B cell (primary cell): ENCODE measurements around the gene CER1. TPM values are rescaled to one million over a fixed set of nuclear protein-coding genes. Genes with fewer than 3 reads are reported as not detected.

ENCODE experiments used
- ATAC-seq: fragments of 200-7000 bp; cut with Tn5 transposase; one replicate; pipeline ENCODE4 v1.10.0; 2021; ENCODE audit warnings: low read depth, mild to moderate bottlenecking, moderate number of reproducible peaks, moderate library complexity
- CTCF ChIA-PET: fragments of 350-600 bp; sonication (Branson Sonifier 250); formaldehyde crosslinking; loops from one replicate; lab custom pipeline; 2021; ENCODE audit warnings: antibody characterized with exemption, inconsistent platforms; lab: Charles Lee
- POLR2A ChIA-PET: fragments of 350-600 bp; sonication (Branson Sonifier 250); formaldehyde crosslinking; loops from one replicate; lab custom pipeline; 2021; ENCODE audit warnings: antibody characterized with exemption; lab: Charles Lee
- DNase-seq: peaks from one replicate; pipeline ENCODE4 v3.0.0; 2013
- H2AFZ ChIP-seq: 2 replicates; pipeline ENCODE4 v1.6.1; 2012; ENCODE audit warnings: mild to moderate bottlenecking, low read depth, low read length; ENCODE audit not compliant: insufficient read depth, poor library complexity, severe bottlenecking
- H3K27ac ChIP-seq, 2 donors: 1 replicate in 1 of 2; 2 replicates in 1 of 2; pipeline ENCODE4 v1.5.1; 2012 to 2013; ENCODE audit warnings: low read length in 2 of 2, mild to moderate bottlenecking in 2 of 2, moderate library complexity in 1 of 2
- H3K27me3 ChIP-seq, 4 experiments: fragments of 200-600 bp in 1 of 4; sonication (generic) in 1 of 4; replicated peaks in 1 of 4; 1 replicate in 2 of 4; 2 replicates in 2 of 4; pipeline versions ENCODE4 v1.6.1 to v1.7.0; 2013 to 2016; ENCODE audit warnings: low read length in 3 of 4, mild to moderate bottlenecking in 2 of 4, mixed read lengths in 1 of 4, moderate library complexity in 1 of 4; ENCODE audit not compliant: insufficient read depth in 4 of 4, control insufficient read depth in 3 of 4; ENCODE audit errors: control extremely low read depth in 1 of 4
- H3K36me3 ChIP-seq, 2 experiments: replicated peaks in 1 of 2; 1 replicate in 1 of 2; 2 replicates in 1 of 2; pipeline versions ENCODE4 v1.6.1 to v1.7.1; 2013; ENCODE audit warnings: low read length in 1 of 2; ENCODE audit not compliant: insufficient read depth in 2 of 2, control insufficient read depth in 1 of 2; ENCODE audit errors: control extremely low read depth in 1 of 2, extremely low read depth in 1 of 2
- H3K4me1 ChIP-seq, 2 donors: fragments of 200-600 bp in 1 of 2; sonication (generic) in 1 of 2; 1 replicate in 1 of 2; 2 replicates in 1 of 2; pipeline versions ENCODE4 v1.5.1 to v1.6.1; 2013 to 2017; ENCODE audit warnings: low read length in 2 of 2; ENCODE audit not compliant: control insufficient read depth in 2 of 2, insufficient read depth in 2 of 2
- H3K4me2 ChIP-seq: replicated peaks from 2 replicates; pipeline ENCODE3; 2012; ENCODE audit warnings: mild to moderate bottlenecking, low read depth, low read length; ENCODE audit not compliant: poor library complexity, severe bottlenecking
- H3K4me3 ChIP-seq, 5 experiments: fragments of 200-600 bp in 1 of 5; sonication (generic) in 1 of 5; 1 replicate in 3 of 5; 2 replicates in 2 of 5; pipeline versions ENCODE4 v1.5.1 to v1.7.0; 2011 to 2016; ENCODE audit warnings: low read length in 4 of 5, mild to moderate bottlenecking in 4 of 5, low read depth in 2 of 5, control low read depth in 1 of 5, moderate library complexity in 1 of 5; ENCODE audit not compliant: insufficient read depth in 1 of 5; ENCODE audit errors: control extremely low read depth in 1 of 5, extremely low read depth in 1 of 5
- H3K79me2 ChIP-seq: fragments of 200-600 bp; sonication (generic); one replicate; pipeline ENCODE4 v1.6.0; 2016; ENCODE audit warnings: low read length; ENCODE audit not compliant: control insufficient read depth, insufficient read depth
- H3K9ac ChIP-seq: fragments of 200-600 bp; sonication (generic); 2 replicates; pipeline ENCODE4 v1.6.1; 2017; ENCODE audit warnings: mild to moderate bottlenecking, low read length, moderate library complexity
- H3K9me3 ChIP-seq, 3 donors: one replicate each; pipeline versions ENCODE4 v1.6.1 to v1.7.1; 2013; ENCODE audit warnings: low read length in 2 of 3; ENCODE audit not compliant: control insufficient read depth in 2 of 3, insufficient read depth in 1 of 3; ENCODE audit errors: control extremely low read depth in 1 of 3
- H4K20me1 ChIP-seq: 2 replicates; pipeline ENCODE4 v1.6.0; 2012; ENCODE audit warnings: mild to moderate bottlenecking, low read length; ENCODE audit not compliant: insufficient read depth, control insufficient read depth, poor library complexity, severe bottlenecking
- H3K27ac Mint-ChIP-seq: one replicate; pipeline ENCODE4 v1.8.0; 2021; ENCODE audit warnings: mixed read lengths
- H3K27me3 Mint-ChIP-seq: one replicate; pipeline ENCODE4 v1.8.0; 2021; ENCODE audit warnings: mixed read lengths
- H3K4me1 Mint-ChIP-seq: one replicate; pipeline ENCODE4 v1.8.0; 2021; ENCODE audit warnings: mixed read lengths
- H3K4me3 Mint-ChIP-seq: one replicate; pipeline ENCODE4 v1.8.0; 2021; ENCODE audit warnings: mixed read lengths
- H3K9me3 Mint-ChIP-seq: one replicate; pipeline ENCODE4 v1.8.0; 2022; ENCODE audit warnings: mixed read lengths; ENCODE audit not compliant: insufficient read depth
- EZH2 ChIP-seq: IDR thresholded peaks from 2 replicates; pipeline ENCODE4 v1.6.1; 2012; ENCODE audit warnings: borderline replicate concordance, low read depth, mild to moderate bottlenecking, moderate library complexity, low read length; ENCODE audit not compliant: insufficient read depth, poor library complexity, severe bottlenecking
- WGBS: methylation state at CpG from one replicate; pipeline ENCODE4 v1.1.5; 2013; ENCODE audit warnings: missing lambda C conversion rate; ENCODE audit not compliant: insufficient coverage; 5-methylcytosine and 5-hydroxymethylcytosine counted together
- intact Hi-C: fragments of 100-400 bp; cut with micrococcal nuclease; formaldehyde crosslinking; loops from one replicate; pipeline ENCODE4 v1.10.0; 2022
- polyA plus RNA-seq: library from polyadenylated mRNA; depleted of rRNA; stranded (reverse); fragments of >200 nt; gene quantifications from 2 replicates; pipeline ENCODE4 v1.2.3, GENCODE V29; 2012
- total RNA-seq, 2 donors: library from RNA; stranded (reverse); fragments of 120-200 nt in 1 of 2; gene quantifications; 1 replicate in 1 of 2; 2 replicates in 1 of 2; pipeline versions ENCODE4 v1.2.3 to v1.2.4, GENCODE V29; 2013 to 2022
- TF ChIP-seq, protein P1 (sequence below): fragments of 200-600 bp; IDR thresholded peaks from one replicate; pipeline ENCODE4 v1.8.0; 2022; ENCODE audit warnings: antibody characterized with exemption, mild to moderate bottlenecking

Gene CER1
- total and polyA plus RNA-seq, 2 donors (not counting 1 experiment from before 2014, with no cell fraction given), result not detected

DNA sequence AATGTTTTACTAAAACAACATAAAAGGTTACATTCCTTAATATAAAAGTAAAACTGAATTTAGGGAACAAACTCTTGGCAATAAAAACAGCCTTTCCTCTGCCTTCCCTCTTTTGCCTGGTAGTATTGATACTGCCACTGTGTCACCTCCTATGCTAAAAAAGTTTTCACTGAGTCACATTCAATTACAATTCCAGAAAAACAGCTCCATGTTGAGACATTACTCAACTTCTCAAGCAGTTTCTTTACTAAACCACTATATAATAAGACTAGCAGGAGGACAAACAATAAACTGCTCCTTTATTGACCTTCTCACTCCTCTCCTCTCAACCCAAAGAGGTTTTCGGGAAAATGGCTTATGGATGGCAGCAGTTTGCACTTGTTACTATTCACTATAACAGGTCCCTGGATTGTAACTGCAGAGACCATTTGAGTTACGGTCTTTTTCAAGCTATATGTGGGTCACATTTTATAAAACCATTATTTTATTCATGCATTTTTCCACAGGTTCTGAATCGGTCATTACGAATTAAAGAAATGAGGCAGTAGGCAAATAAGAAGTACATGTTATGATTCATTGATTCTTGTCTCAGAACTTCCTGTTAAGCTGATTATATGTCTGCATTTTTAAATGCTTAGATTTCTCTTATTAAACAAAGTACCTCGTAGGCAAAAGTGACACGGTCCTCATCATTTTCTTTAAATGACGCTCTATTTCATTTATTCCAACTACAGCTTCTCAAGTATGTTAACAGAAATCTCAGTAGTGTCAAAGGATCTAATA is 31.4 kb downstream of the CER1 start:
- Mint-ChIP-seq H3K27ac (peak overlapping the region; percentile 46), H3K9me3 (no peaks in the 10 kb centered on the region), H3K4me1 (peaks cover 63% of the 10 kb centered on the region), H3K4me3 (peak overlapping the region; percentile 75), H3K27me3 (no peaks in the 10 kb centered on the region)
- peak; percentile 29 for DNase-seq
- CTCF ChIA-PET, result interaction anchor here (0.7 to 1.8 kb wide), 3 partner anchors 74 to 78 kb away, joined by 3 to 5 read pairs (median 3); no protein-coding TSS in a partner anchor
- Histone ChIP-seq H3K27me3 (no peaks in the 10 kb centered on the region), H2AFZ (no peak overlapping the region), H3K9ac (peak overlapping the region; percentile 17), H4K20me1 (no peaks in the 10 kb centered on the region), H3K9me3 (no peaks in the 10 kb centered on the region), H3K4me3 (peak overlapping the region in 2 of 5 experiments; percentile 5 to 38), H3K27ac (peak overlapping the region in 1 of 2 donors; percentile 89), H3K36me3 (peaks cover 0 to 24% of the 10 kb centered on the region in 2 experiments), H3K4me1 (peaks cover 57 to 58% of the 10 kb centered on the region in 2 donors), H3K4me2 (peak overlapping the region; percentile 89), H3K79me2 (peaks cover 52% of the 10 kb centered on the region)
- ATAC-seq, result no peak
- no CpG with 5 or more reads among the region's 7 CpGs for WGBS
- TF ChIP-seq EZH2, result no peak
- TF ChIP-seq, protein P1, sequence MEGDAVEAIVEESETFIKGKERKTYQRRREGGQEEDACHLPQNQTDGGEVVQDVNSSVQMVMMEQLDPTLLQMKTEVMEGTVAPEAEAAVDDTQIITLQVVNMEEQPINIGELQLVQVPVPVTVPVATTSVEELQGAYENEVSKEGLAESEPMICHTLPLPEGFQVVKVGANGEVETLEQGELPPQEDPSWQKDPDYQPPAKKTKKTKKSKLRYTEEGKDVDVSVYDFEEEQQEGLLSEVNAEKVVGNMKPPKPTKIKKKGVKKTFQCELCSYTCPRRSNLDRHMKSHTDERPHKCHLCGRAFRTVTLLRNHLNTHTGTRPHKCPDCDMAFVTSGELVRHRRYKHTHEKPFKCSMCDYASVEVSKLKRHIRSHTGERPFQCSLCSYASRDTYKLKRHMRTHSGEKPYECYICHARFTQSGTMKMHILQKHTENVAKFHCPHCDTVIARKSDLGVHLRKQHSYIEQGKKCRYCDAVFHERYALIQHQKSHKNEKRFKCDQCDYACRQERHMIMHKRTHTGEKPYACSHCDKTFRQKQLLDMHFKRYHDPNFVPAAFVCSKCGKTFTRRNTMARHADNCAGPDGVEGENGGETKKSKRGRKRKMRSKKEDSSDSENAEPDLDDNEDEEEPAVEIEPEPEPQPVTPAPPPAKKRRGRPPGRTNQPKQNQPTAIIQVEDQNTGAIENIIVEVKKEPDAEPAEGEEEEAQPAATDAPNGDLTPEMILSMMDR, result no peak
- POLR2A ChIA-PET, result no interaction called here
- intact Hi-C loops, result loop anchor here (5.0 kb wide), 1 partner anchor 34 kb away; no protein-coding TSS in a partner anchor
